Left renal cortex interstitium (tissue), 4 donors: Measurements from ENCODE around the gene NOL9. TPM values are rescaled to one million over a fixed set of nuclear protein-coding genes. Genes with fewer than 3 reads are reported as not detected.

Experiments used
- DNase-seq, 4 donors: peaks; one replicate each; pipeline ENCODE4 v3.0.0-alpha.2; 2013; ENCODE audit warnings: low read depth in 4 of 4, low spot score in 2 of 4, missing footprints in 1 of 4
- polyA plus RNA-seq, 4 donors: library from polyadenylated mRNA; unstranded; fragments of 120-200 nt; gene quantifications; one replicate each; pipeline ENCODE4 v1.2.1, GENCODE V29; 2013; ENCODE audit not compliant: insufficient read length in 4 of 4

NOL9 gene
- polyA plus RNA-seq, 4 donors: 11.9 to 27.5 (median 19.9) TPM

- no peak for DNase-seq
These were observed 80.1 kb downstream of the NOL9 start for GRCh38 chr1:6473974-6474814.

DNA sequence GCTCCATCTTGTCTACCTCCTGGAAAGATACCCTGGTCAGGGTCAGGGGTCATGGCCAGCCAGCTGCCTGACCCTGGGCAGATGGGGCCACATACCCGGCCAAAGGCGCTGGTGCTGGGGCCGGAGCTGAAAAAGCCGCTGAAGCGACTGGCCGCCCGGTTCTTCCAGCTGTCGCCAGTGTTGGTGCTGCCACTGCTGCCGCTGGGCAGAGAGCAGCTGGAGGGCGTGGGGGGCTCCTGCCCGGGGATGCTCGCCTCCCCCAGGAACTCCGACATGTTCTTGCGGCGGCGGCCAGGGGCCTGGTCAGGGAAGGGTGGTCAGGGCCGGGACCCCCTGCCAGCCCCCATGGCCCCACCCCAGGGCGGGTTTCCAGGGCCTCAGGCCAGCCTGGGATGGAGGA is 81.2 kb downstream of the NOL9 start:
- DNase-seq: no peak

GRCh38 chr1:6472391-6472790 is 81.9 kb downstream of the NOL9 start:
- no peak for DNase-seq

DNA sequence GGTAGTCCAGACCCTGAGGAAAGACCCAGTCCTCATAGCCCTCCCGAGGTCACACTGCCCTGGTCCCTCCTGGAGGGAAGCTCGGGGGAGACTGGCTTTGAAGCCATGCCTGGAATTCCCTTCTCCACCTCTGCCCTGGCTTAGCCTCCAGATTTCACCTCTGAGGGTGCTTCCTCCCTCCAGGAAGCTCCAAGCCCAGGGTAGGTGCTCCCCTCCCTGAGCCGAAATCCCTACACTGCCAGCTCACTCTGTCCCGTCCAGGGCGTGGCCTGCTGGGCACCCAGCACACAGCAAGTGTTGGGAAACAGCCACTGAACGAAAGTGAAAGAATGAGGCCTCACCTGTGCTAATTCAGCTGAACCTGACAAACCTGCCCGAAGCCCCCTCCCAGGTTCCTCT is 82.3 kb downstream of the NOL9 start:
- no peak for DNase-seq

Other genes starting within 250 kb of the NOL9 start
- gene ACOT7, start 160.7 kb downstream of the NOL9 start, polyA plus RNA-seq: 10 to 100 TPM; 27.8 to 38.4 (median 33.3) TPM
- under 1 TPM; 0.23 to 0.84 (median 0.39) TPM for gene HES2, start 134.6 kb downstream of the NOL9 start, polyA plus RNA-seq
- gene ESPN, start 129.7 kb downstream of the NOL9 start, polyA plus RNA-seq: 10 to 100 TPM; 14.0 to 26.5 (median 20.6) TPM
- 10 to 100 TPM in 2 of 4 donors, 1 to 10 TPM in 2; 7.0 to 25.9 (median 17.6) TPM for gene TNFRSF25, start 88.3 kb downstream of the NOL9 start, polyA plus RNA-seq
- 10 to 100 TPM; 10.7 to 27.3 (median 19.9) TPM for gene PLEKHG5, start 62.8 kb downstream of the NOL9 start, polyA plus RNA-seq
- under 1 TPM in 3 of 4 donors, not detected in 1; 0.05 to 0.11 (median 0.10) TPM for gene TAS1R1, start 794 bp upstream of the NOL9 start, polyA plus RNA-seq
- 10 to 100 TPM; 27.9 to 42.0 (median 35.7) TPM for gene ZBTB48, start 25.5 kb upstream of the NOL9 start, polyA plus RNA-seq
- 10 to 100 TPM; 13.3 to 19.2 (median 16.8) TPM for gene KLHL21, start 48.4 kb upstream of the NOL9 start, polyA plus RNA-seq
- 10 to 100 TPM; 21.6 to 28.3 (median 26.1) TPM for gene PHF13, start 59.2 kb upstream of the NOL9 start, polyA plus RNA-seq
- 10 to 100 TPM; 18.6 to 29.8 (median 20.5) TPM for gene THAP3, start 70.4 kb upstream of the NOL9 start, polyA plus RNA-seq
- gene DNAJC11, start 147.3 kb upstream of the NOL9 start, polyA plus RNA-seq: 10 to 100 TPM; 54.0 to 77.7 (median 67.1) TPM
- gene CAMTA1, start 230.9 kb upstream of the NOL9 start, polyA plus RNA-seq: 10 to 100 TPM; 76.8 to 91.3 (median 85.3) TPM